ENCODE measurements around the gene DUOX2. TPM values are rescaled to one million over a fixed set of nuclear protein-coding genes. Genes with fewer than 3 reads are reported as not detected.

The DUOX2 gene
- total and polyA plus RNA-seq, 2 of the 8 experiments (the other 6 are each of a cell fraction or from before 2014, with no cell fraction given), result 0.08 TPM; not detected in 1

GRCh38 chr15:45107941-45108630, 5.9 kb downstream of the DUOX2 start:
- Histone ChIP-seq H2BK12ac (ENCODE audit: low read depth, low read length) (no peak overlapping the region), H2AFZ (ENCODE audit: low read length) (no peak overlapping the region), H3K36me3 (ENCODE audit: control insufficient read depth in 2 of 4, insufficient read depth in 4 of 4, low read length in 3 of 4) (peaks cover 0 to 3% (median 0%) of the 10 kb centered on the region in 4 experiments; a peak in 1 of 8 replicates), H2BK15ac (ENCODE audit: low read length) (no peak overlapping the region), H3K14ac (ENCODE audit: insufficient read length) (no peak overlapping the region), H3K18ac (ENCODE audit: extremely low read depth, low read length) (no peak overlapping the region), H3K4me2 (ENCODE audit: insufficient read depth in 1 of 2, low read depth in 2 of 2, low read length in 2 of 2) (no peak overlapping the region), H2AK5ac (ENCODE audit: low read depth, low read length) (peak overlapping the region; percentile 45; the same call in 1 of the 2 replicates), H3K9ac (replicated peaks in 1 of 4; ENCODE audit: extremely low read depth in 1 of 4, low read depth in 3 of 4, low read length in 3 of 4) (no peak overlapping the region), H3K9me3 (ENCODE audit: insufficient read depth in 2 of 2, low read depth in 1 of 2, low read length in 1 of 2) (no peaks in the 10 kb centered on the region; a peak in 1 of 4 replicates), H3K27me3 (replicated peaks in 1 of 4; ENCODE audit: control insufficient read depth in 3 of 4, extremely low read depth in 1 of 4, insufficient read depth in 3 of 4, low read length in 3 of 4) (peaks cover 35 to 50% (median 41%) of the 10 kb centered on the region in 4 experiments), H2BK120ac (replicated peaks; ENCODE audit: low read depth, low read length) (no peak overlapping the region), H3K4ac (replicated peaks; ENCODE audit: insufficient read length, low read depth, low read length) (no peak overlapping the region), H4K8ac (ENCODE audit: extremely low read depth, insufficient read depth, low read length) (no peak overlapping the region), H3K79me1 (ENCODE audit: low read depth, low read length) (no peaks in the 10 kb centered on the region), H3K79me2 (ENCODE audit: control insufficient read depth in 1 of 2, insufficient read depth in 2 of 2, low read length in 2 of 2) (no peaks in the 10 kb centered on the region), H3K56ac (replicated peaks; ENCODE audit: insufficient read length, low read depth, low read length) (no peak overlapping the region), H4K20me1 (replicated peaks in 1 of 2; ENCODE audit: control insufficient read depth in 1 of 2, insufficient read depth in 2 of 2, low read length in 2 of 2) (peaks cover 3 to 11% of the 10 kb centered on the region in 2 experiments), H3K23me2 (ENCODE audit: low read depth, low read length) (peaks cover 4% of the 10 kb centered on the region; the same call in 1 of the 2 replicates), H3K23ac (ENCODE audit: insufficient read length) (no peak overlapping the region), H2BK20ac (ENCODE audit: low read length) (no peak overlapping the region), H2BK5ac (ENCODE audit: low read depth, low read length) (0 out of 2 replicates have a peak overlapping the region, but pooled peaks have one; percentile 8), H3K4me1 (replicated peaks in 1 of 4; ENCODE audit: control insufficient read depth in 3 of 4, insufficient read depth in 4 of 4, low read length in 3 of 4) (peaks cover 0 to 14% (median 9%) of the 10 kb centered on the region in 4 experiments; a peak in 5 of 7 replicates), H3K4me3 (ENCODE audit: extremely low read depth in 1 of 4, insufficient read depth in 2 of 4, low read depth in 3 of 4, low read length in 4 of 4) (no peak overlapping the region), H3K27ac (ENCODE audit: low read depth, low read length) (no peak overlapping the region), H4K5ac (ENCODE audit: insufficient read length, low read depth, low read length) (no peak overlapping the region), H4K91ac (replicated peaks; ENCODE audit: insufficient read length, low read length) (no peak overlapping the region)
- POLR2A ChIA-PET (ENCODE audit: partially characterized antibody), result no interaction called here
- FAIRE-seq, result no peak
- DNase-seq (ENCODE audit: low read depth in 1 of 2, low spot score in 2 of 2), result no peak
- CTCF ChIA-PET (ENCODE audit: partially characterized antibody), result interaction anchor here (3.3 kb wide), 1 partner anchor 10 kb away, joined by 22 read pairs; no protein-coding TSS in a partner anchor
- WGBS, 2 experiments (ENCODE audit: extremely low coverage in 1 of 2, insufficient coverage in 1 of 2, insufficient read length in 1 of 2, insufficient replicate concordance in 2 of 2, low coverage in 1 of 2, low lambda C conversion rate in 2 of 2, missing lambda C conversion rate in 1 of 2), result 93% methylated on average over 10 of the region's 10 CpGs; no CpG with 5 or more reads in 1 of the 2 experiments
- TF ChIP-seq CBX8 (IDR thresholded peaks at IDR 0.05; ENCODE audit: borderline replicate concordance, low read depth, low read length) (no peak), SP4 (IDR thresholded peaks at IDR 0.05; ENCODE audit: low read length) (no peak), PHF8 (conservative IDR thresholded peaks at IDR 0.05; ENCODE audit: low read depth, low read length) (no peak), FOSL1 (IDR thresholded peaks at IDR 0.05; ENCODE audit: insufficient read depth, low read depth, low read length) (no peak)
